Psoas muscle (tissue), 8 donors: ENCODE results near the gene BIRC7. TPM values are rescaled to one million over a fixed set of nuclear protein-coding genes. Genes with fewer than 3 reads are reported as not detected.

ENCODE experiments used
- ATAC-seq, 4 donors: fragments of 200-7000 bp; cut with Tn5 transposase; one replicate each; pipeline ENCODE4 v1.9.1; 2020; ENCODE audit warnings: moderate library complexity in 3 of 4, mild to moderate bottlenecking in 2 of 4
- DNase-seq, 2 donors: peaks; one replicate each; pipeline ENCODE4 v3.0.0-alpha.2; 2020
- H3K27ac ChIP-seq: fragments of 200-600 bp; one replicate; pipeline ENCODE4 v1.8.0; 2022
- H3K27me3 ChIP-seq, 3 donors: fragments of 200-600 bp in 1 of 3; one replicate each; pipeline versions ENCODE4 v1.6.1 to v1.8.0; 2013 to 2022; ENCODE audit warnings: low read length in 2 of 3, mild to moderate bottlenecking in 2 of 3, moderate library complexity in 1 of 3; ENCODE audit not compliant: insufficient read depth in 3 of 3
- H3K36me3 ChIP-seq, 2 donors: fragments of 200-600 bp in 1 of 2; one replicate each; pipeline versions ENCODE4 v1.6.1 to v1.8.0; 2013 to 2022; ENCODE audit warnings: low read depth in 1 of 2, mild to moderate bottlenecking in 1 of 2, moderate library complexity in 1 of 2; ENCODE audit not compliant: insufficient read depth in 1 of 2
- H3K4me1 ChIP-seq: fragments of 200-600 bp; one replicate; pipeline ENCODE4 v1.8.0; 2022
- H3K4me3 ChIP-seq: fragments of 200-600 bp; one replicate; pipeline ENCODE4 v1.8.0; 2022; ENCODE audit warnings: mild to moderate bottlenecking
- H3K9me3 ChIP-seq: fragments of 200-600 bp; one replicate; pipeline ENCODE4 v1.8.0; 2022
- WGBS, 3 donors: extraction: QIAGEN DNeasy Blood & Tissue Kit; methylation state at CpG; one replicate each; pipeline versions ENCODE4 v1.1.6 to v1.1.7; 2013; 5-methylcytosine and 5-hydroxymethylcytosine counted together
- intact Hi-C, 2 donors: fragments of 100-400 bp; cut with DNase I; formaldehyde crosslinking; loops; one replicate each; pipeline versions ENCODE4 v1.11.0 to v1.14.2; 2022
- polyA plus RNA-seq, 3 donors: library from polyadenylated mRNA; stranded (reverse); fragments of 200-250 nt; gene quantifications; one replicate each; pipeline ENCODE4 v1.2.3, GENCODE V29; 2013
- total RNA-seq, 4 donors: library from RNA; stranded (reverse); fragmentation: NEBNext Ultra II Directional in 2 of 4; extraction: Animal tissue kit (Norgen Biotek cat#: 25700) in 2 of 4; gene quantifications; one replicate each; pipeline versions ENCODE4 v1.2.1 to v1.2.4, GENCODE V29; 2021 to 2023
- TF ChIP-seq, protein P1 (sequence below): fragments of 200-600 bp; IDR thresholded peaks from one replicate; pipeline ENCODE4 v1.8.0; 2022; ENCODE audit warnings: antibody characterized with exemption
- donor health status: healthy with polysubstance abuse.
- donor health status: DM: no; HTN: no; CAD: no; lungs with moderate emphysema.
- donor health status: Bipolar disorder and iron deficiency.
- donor health status: healthy.
- donor health status: DM: yes; HTN: yes; CAD: no.
- donor health status: DM: no; HTN: no; CAD: no.
- donor health status: DM: no; HTN: no; CAD: no.
- donor health status: DM: yes; HTN: yes; CAD: no.

The BIRC7 gene
- total and polyA plus RNA-seq, 7 donors = 0.04 TPM; not detected in 6

DNA sequence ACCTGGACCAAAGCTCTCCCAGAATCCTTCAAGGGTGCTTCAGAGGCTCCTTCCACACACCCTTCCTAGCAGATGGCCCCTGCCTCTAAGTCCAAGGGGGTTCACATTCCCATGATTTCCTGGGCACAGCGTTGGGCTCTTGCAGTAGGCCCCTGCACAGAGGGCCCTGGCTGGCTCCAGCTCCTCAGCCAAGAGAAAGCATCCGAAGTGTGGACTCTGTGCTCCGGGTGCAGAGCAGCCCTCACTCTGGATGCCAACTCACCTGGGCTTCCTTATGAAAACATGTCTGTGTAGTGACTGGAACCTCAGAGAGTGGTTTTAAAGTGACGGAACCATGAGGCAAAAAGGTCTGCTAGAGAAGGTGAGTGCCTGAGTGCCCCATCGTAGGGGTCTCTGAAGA lies 31.3 kb upstream of the BIRC7 start:
- Histone ChIP-seq H3K27me3 (no peaks in the 10 kb centered on the region), H3K9me3 (no peaks in the 10 kb centered on the region), H3K4me1 (peaks cover 17% of the 10 kb centered on the region), H3K36me3 (peaks cover 15 to 83% of the 10 kb centered on the region in 2 donors), H3K27ac (no peak overlapping the region), H3K4me3 (no peak overlapping the region)
- 83 to 87% (median 87%) methylated on average over 5 of the region's 5 CpGs for WGBS, 3 donors
- intact Hi-C loops = no loop called here
- TF ChIP-seq, protein P1, sequence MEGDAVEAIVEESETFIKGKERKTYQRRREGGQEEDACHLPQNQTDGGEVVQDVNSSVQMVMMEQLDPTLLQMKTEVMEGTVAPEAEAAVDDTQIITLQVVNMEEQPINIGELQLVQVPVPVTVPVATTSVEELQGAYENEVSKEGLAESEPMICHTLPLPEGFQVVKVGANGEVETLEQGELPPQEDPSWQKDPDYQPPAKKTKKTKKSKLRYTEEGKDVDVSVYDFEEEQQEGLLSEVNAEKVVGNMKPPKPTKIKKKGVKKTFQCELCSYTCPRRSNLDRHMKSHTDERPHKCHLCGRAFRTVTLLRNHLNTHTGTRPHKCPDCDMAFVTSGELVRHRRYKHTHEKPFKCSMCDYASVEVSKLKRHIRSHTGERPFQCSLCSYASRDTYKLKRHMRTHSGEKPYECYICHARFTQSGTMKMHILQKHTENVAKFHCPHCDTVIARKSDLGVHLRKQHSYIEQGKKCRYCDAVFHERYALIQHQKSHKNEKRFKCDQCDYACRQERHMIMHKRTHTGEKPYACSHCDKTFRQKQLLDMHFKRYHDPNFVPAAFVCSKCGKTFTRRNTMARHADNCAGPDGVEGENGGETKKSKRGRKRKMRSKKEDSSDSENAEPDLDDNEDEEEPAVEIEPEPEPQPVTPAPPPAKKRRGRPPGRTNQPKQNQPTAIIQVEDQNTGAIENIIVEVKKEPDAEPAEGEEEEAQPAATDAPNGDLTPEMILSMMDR = no peak
- ATAC-seq (no peak), DNase-seq (no peak)

DNA sequence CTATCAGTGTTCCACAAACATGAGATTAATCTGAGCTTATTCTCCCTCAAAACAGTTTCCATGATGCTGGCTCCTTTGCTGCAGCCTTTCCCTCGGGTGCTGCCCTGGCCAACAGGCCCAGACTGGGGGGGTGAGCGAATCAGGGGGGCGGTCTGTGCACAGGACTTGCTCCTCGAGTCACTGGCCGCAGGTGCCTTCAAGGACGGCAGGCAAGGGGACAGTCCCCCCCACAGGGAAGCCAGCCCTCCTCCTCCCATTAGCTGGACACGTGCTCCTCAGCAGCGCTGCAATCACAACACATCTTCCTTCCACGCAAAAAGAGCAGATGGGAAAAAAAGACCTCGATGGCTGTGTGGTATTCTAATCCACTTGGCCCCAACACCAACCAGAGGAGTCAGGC lies 29.8 kb upstream of the BIRC7 start:
- no peak overlapping the region for H3K4me3 ChIP-seq
- peaks cover 12 to 92% of the 10 kb centered on the region in 2 donors for H3K36me3 ChIP-seq
- intact Hi-C loops = no loop called here
- H3K4me1 ChIP-seq = peaks cover 24% of the 10 kb centered on the region
- TF ChIP-seq, protein P1 = no peak
- no peaks in the 10 kb centered on the region for H3K27me3 ChIP-seq
- no peaks in the 10 kb centered on the region for H3K9me3 ChIP-seq
- DNase-seq (no peak), ATAC-seq (no peak)
- 66 to 69% (median 69%) methylated on average over 10 of the region's 10 CpGs for WGBS, 3 donors
- H3K27ac ChIP-seq = no peak overlapping the region

GRCh38 chr20:63206878-63207277 lies 28.8 kb upstream of the BIRC7 start:
- Histone ChIP-seq H3K27ac (no peak overlapping the region), H3K4me3 (no peak overlapping the region), H3K36me3 (peaks cover 12 to 92% of the 10 kb centered on the region in 2 donors), H3K9me3 (no peaks in the 10 kb centered on the region), H3K27me3 (no peaks in the 10 kb centered on the region), H3K4me1 (peaks cover 30% of the 10 kb centered on the region)
- 60 to 87% (median 69%) methylated on average over 11 of the region's 11 CpGs for WGBS, 3 donors
- TF ChIP-seq, protein P1 = no peak
- intact Hi-C loops = no loop called here
- no peak for DNase-seq
- ATAC-seq = peak in 3 of 4 donors; percentile 38 to 46 (median 42)

- ATAC-seq (peak in 2 of 4 donors; percentile 35 to 70), DNase-seq (no peak)
- Histone ChIP-seq H3K9me3 (no peaks in the 10 kb centered on the region), H3K27me3 (no peaks in the 10 kb centered on the region), H3K27ac (no peak overlapping the region), H3K36me3 (peaks cover 11 to 92% of the 10 kb centered on the region in 2 donors), H3K4me1 (peaks cover 45% of the 10 kb centered on the region), H3K4me3 (no peak overlapping the region)
- TF ChIP-seq, protein P1 = no peak
- 29 to 58% (median 36%) methylated on average over 6 of the region's 6 CpGs for WGBS, 3 donors
- intact Hi-C loops = no loop called here
Measured at GRCh38 chr20:63208346-63208909, 27.3 kb upstream of the BIRC7 start.
